ENCODE measurements around the gene MAP3K7CL.

DNA sequence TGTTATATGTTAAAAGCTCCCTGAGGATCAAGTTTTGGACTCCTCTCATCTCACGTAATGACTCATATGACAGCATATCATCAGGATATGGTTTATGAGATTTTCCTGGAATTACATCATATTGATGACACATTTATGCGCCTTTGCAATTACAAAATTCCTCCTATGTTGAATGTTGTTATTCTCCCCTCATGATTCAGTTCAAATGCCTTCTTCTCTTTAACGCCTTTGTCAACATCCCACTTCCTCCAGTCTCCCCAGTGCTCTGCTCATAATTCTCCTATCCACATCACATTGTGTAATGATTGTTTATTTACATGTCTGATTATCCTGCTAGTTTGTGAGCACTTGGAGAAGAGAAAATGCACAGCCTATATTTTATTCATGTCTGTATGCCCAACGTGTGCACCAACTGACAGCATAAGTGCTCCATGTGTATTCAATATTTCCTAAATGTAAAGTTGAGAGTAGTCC, 87.4 kb downstream of the MAP3K7CL start:
- TF ChIP-seq POLR2AphosphoS5 (IDR thresholded peaks at IDR 0.05): peak in 1 of 2 donors; percentile 88
- TF ChIP-seq, protein P1, sequence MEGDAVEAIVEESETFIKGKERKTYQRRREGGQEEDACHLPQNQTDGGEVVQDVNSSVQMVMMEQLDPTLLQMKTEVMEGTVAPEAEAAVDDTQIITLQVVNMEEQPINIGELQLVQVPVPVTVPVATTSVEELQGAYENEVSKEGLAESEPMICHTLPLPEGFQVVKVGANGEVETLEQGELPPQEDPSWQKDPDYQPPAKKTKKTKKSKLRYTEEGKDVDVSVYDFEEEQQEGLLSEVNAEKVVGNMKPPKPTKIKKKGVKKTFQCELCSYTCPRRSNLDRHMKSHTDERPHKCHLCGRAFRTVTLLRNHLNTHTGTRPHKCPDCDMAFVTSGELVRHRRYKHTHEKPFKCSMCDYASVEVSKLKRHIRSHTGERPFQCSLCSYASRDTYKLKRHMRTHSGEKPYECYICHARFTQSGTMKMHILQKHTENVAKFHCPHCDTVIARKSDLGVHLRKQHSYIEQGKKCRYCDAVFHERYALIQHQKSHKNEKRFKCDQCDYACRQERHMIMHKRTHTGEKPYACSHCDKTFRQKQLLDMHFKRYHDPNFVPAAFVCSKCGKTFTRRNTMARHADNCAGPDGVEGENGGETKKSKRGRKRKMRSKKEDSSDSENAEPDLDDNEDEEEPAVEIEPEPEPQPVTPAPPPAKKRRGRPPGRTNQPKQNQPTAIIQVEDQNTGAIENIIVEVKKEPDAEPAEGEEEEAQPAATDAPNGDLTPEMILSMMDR (IDR thresholded peaks at IDR 0.05): no peak

Data from upper lobe of left lung (tissue), 4 donors.